OCI-LY7 (cell line): ENCODE measurements around the gene SH3GLB2.

Experiments used
- EZH2phosphoT487 ChIP-seq: fragments of 200-600 bp; sonication (generic); IDR thresholded peaks from 2 replicates; pipeline ENCODE4 v1.6.1; 2018; ENCODE audit warnings: low read depth, borderline replicate concordance, mild to moderate bottlenecking, mixed run types, antibody characterized with exemption, low read length, moderate library complexity, mixed read lengths
- TF ChIP-seq, protein P1 (sequence below): fragments of 200-600 bp; sonication (generic); conservative IDR thresholded peaks from 2 replicates; pipeline ENCODE4 v1.5.1; 2014; ENCODE audit warnings: mild to moderate bottlenecking, antibody characterized with exemption, low read length, moderate library complexity, mixed read lengths

DNA sequence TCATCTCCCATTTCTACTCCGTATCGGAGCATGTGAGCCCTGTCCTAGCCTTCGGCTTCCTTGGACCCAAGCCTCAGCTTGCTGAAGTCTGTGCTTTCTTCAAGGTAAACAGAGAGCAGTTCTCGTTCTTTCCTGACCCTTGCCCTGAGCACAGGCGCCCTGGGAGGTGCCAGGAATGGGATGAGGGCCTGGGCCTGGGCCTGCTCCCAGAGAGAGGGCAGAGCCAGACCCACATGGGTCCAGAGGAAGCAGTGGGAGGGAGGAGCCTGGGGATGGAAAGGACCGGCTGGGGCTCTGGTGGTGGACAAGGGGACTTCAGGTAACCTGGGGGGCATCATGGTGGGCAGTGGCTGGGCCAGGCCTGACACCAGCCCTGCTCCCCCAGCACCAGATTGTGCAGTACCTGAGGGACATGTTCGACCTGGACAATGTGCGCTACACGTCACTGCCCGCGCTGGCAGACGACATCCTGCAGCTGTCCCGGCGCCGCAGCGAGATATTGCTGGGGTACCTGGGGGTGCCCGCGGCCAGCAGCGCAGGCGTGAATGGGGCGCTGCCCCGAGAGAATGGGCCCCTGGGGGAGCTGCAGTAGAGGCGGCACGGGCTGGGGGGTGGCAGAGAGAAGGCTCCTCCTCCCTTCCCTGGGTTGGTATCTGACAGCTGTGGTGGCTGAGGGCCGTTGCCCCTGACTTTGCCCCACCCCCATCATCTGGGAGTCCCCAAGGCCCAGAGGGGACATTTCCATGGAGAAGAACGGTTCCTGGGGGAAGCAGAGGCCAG is 41.9 kb upstream of the SH3GLB2 start:
- TF ChIP-seq, protein P1, sequence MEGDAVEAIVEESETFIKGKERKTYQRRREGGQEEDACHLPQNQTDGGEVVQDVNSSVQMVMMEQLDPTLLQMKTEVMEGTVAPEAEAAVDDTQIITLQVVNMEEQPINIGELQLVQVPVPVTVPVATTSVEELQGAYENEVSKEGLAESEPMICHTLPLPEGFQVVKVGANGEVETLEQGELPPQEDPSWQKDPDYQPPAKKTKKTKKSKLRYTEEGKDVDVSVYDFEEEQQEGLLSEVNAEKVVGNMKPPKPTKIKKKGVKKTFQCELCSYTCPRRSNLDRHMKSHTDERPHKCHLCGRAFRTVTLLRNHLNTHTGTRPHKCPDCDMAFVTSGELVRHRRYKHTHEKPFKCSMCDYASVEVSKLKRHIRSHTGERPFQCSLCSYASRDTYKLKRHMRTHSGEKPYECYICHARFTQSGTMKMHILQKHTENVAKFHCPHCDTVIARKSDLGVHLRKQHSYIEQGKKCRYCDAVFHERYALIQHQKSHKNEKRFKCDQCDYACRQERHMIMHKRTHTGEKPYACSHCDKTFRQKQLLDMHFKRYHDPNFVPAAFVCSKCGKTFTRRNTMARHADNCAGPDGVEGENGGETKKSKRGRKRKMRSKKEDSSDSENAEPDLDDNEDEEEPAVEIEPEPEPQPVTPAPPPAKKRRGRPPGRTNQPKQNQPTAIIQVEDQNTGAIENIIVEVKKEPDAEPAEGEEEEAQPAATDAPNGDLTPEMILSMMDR: no peak
- no peak for TF ChIP-seq EZH2phosphoT487
